ENCODE data around the gene PBX3. TPM values are rescaled to one million over a fixed set of nuclear protein-coding genes. Genes with fewer than 3 reads are reported as not detected.

PBX3 gene
- total RNA-seq, 1 donor from 2014 or later: 74.2 TPM

DNA sequence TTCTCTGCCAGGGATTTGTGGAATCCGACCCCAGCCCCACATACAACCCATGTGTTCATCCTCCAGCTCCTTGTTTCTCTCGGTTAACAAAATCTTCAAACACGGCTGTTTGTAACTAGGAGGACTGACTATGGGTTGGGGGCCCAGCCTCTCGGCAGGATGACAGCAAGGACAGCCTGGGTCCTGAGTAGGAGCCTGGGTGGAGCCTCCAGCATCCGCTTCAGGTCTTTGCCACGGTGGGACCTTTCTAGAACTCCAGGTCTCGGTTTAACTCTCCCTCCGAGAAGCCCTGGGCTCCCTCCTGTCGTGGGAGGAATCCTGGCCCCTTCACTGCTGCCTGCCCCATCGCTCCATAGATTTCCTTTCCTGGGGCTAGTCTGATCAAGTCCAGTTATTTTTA lies 248.5 kb downstream of the PBX3 start:
- peaks cover 2% of the 10 kb centered on the region for H3K4me1 Mint-ChIP-seq
- no peak for TF ChIP-seq CTCF (IDR thresholded peaks at IDR 0.05; ENCODE audit: unreplicated experiment)
- H3K27ac Mint-ChIP-seq: no peak overlapping the region
- peaks cover 6% of the 10 kb centered on the region for H3K27me3 Mint-ChIP-seq (ENCODE audit: low read depth)
- peak in 1 of 2 experiments; percentile 2 for DNase-seq (ENCODE audit: low spot score in 2 of 2, unreplicated experiment in 2 of 2)
- H3K4me3 Mint-ChIP-seq: no peak overlapping the region
- no peaks in the 10 kb centered on the region for H3K36me3 Mint-ChIP-seq
- H3K9me3 Mint-ChIP-seq: no peaks in the 10 kb centered on the region

GRCh38 chr9:125996791-125997190 lies 249.6 kb downstream of the PBX3 start:
- no peak for TF ChIP-seq CTCF (IDR thresholded peaks at IDR 0.05; ENCODE audit: unreplicated experiment)
- peaks cover 8% of the 10 kb centered on the region for H3K27me3 Mint-ChIP-seq (ENCODE audit: low read depth)
- no peaks in the 10 kb centered on the region for H3K9me3 Mint-ChIP-seq
- peak in 1 of 2 experiments; percentile 7 for DNase-seq (ENCODE audit: low spot score in 2 of 2, unreplicated experiment in 2 of 2)
- H3K4me3 Mint-ChIP-seq: no peak overlapping the region
- H3K36me3 Mint-ChIP-seq: no peaks in the 10 kb centered on the region
- no peak overlapping the region for H3K27ac Mint-ChIP-seq
- H3K4me1 Mint-ChIP-seq: no peaks in the 10 kb centered on the region

DNA sequence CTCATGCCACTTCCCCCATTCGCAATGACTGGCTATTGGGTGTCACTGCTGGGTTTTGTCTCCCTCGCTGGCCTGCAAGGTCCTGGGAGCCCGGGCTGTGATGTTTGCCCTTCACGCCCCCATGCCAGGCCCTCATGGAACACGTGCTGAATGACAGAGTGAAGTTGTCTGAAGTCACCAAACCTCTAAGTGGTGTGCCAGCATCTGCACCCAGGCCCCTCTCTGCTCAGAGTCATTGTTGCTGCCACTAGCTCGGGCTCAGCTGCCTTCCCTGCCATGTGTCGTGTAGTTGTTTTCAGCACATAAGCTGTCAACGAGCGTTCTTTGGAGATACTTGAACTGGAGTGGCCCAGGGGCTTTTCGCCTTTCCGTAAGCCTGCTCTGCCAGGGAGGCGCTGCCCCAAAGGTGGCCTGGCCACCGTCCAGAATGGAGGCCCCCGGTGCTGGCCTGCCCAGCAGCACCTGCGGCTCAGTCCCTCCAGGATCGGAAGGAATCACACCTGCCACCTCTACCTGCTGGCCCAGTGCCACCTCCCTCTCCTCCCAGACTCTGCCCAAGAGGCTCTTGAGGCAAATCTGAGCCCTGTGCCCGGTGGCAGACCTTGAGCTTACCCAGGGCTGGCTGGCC lies 250.1 kb downstream of the PBX3 start:
- peaks cover 8% of the 10 kb centered on the region for H3K27me3 Mint-ChIP-seq (ENCODE audit: low read depth)

DNA sequence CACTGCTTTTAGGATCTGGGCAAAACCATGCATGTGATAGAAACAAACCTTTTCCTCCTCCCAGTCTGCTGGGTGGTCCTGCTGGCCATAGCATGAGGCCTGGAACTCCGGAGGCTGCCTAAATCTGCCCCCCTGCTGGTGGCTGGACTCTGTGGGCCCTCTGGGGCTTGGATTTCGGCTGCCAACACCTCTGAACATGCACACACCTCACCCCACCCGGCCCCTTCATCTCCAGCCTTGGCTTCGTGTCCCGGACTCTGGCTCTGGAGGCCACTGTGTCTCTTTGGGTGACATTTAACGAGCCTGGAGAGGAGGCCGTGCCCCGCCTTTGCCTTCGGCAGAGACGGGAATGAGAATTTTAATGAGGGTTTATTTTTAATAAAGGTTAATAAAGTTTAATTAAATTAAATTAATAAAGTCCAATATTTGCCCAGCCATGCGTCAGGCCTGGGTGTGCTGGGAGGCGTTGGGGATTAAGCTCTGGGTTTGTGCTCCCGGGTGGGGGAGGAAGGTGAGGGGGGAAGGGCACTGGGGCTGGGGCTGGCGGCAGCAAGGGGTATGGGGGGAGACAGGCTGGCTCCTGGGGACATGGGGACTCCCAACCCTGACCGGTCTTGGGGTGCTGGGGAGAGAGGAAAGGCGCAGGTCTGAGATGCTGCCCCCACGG lies 251.8 kb downstream of the PBX3 start:
- no peak overlapping the region for H3K27ac Mint-ChIP-seq
- no peaks in the 10 kb centered on the region for H3K9me3 Mint-ChIP-seq
- peak in 1 of 2 experiments; percentile 14 for DNase-seq (ENCODE audit: low spot score in 2 of 2, unreplicated experiment in 2 of 2)
- H3K4me3 Mint-ChIP-seq: no peak overlapping the region
- H3K36me3 Mint-ChIP-seq: no peaks in the 10 kb centered on the region
- peaks cover 8% of the 10 kb centered on the region for H3K27me3 Mint-ChIP-seq (ENCODE audit: low read depth)
- TF ChIP-seq CTCF (IDR thresholded peaks at IDR 0.05; ENCODE audit: unreplicated experiment): no peak
- H3K4me1 Mint-ChIP-seq: no peaks in the 10 kb centered on the region

More for the DNA sequence above, 250.1 kb downstream of the PBX3 start:
- no peak overlapping the region for H3K27ac Mint-ChIP-seq
- no peak for TF ChIP-seq CTCF (IDR thresholded peaks at IDR 0.05; ENCODE audit: unreplicated experiment)
- H3K9me3 Mint-ChIP-seq: no peaks in the 10 kb centered on the region
- no peaks in the 10 kb centered on the region for H3K36me3 Mint-ChIP-seq
- no peaks in the 10 kb centered on the region for H3K4me1 Mint-ChIP-seq
- no peak overlapping the region for H3K4me3 Mint-ChIP-seq
- DNase-seq (ENCODE audit: low spot score in 2 of 2, unreplicated experiment in 2 of 2): peak in 1 of 2 experiments; percentile 15

GRCh38 chr9:125999504-125999881 lies 252.3 kb downstream of the PBX3 start:
- no peak overlapping the region for H3K27ac Mint-ChIP-seq
- no peak for TF ChIP-seq CTCF (IDR thresholded peaks at IDR 0.05; ENCODE audit: unreplicated experiment)
- DNase-seq (ENCODE audit: low spot score in 2 of 2, unreplicated experiment in 2 of 2): peak in 1 of 2 experiments; percentile 2
- no peak overlapping the region for H3K4me3 Mint-ChIP-seq
- no peaks in the 10 kb centered on the region for H3K9me3 Mint-ChIP-seq
- no peaks in the 10 kb centered on the region for H3K4me1 Mint-ChIP-seq
- H3K36me3 Mint-ChIP-seq: no peaks in the 10 kb centered on the region
- peaks cover 8% of the 10 kb centered on the region for H3K27me3 Mint-ChIP-seq (ENCODE audit: low read depth)

Data from mesothelial cell of epicardium (in vitro differentiated cells).